Brain pericyte (primary cell): Measurements from ENCODE around the gene CCDC30.

ENCODE experiments used
- DNase-seq: peaks from one replicate; pipeline ENCODE4 v3.0.0-alpha.2; 2012; ENCODE audit warnings: low read depth, low spot score

CCDC30 gene

GRCh38 chr1:42691157-42691498, 228.0 kb downstream of the CCDC30 start:
- DNase-seq: no peak

- DNase-seq: no peak
Observed at GRCh38 chr1:42692461-42692860, 229.4 kb downstream of the CCDC30 start.

- DNase-seq: no peak
Observed at GRCh38 chr1:42692911-42693310, 229.8 kb downstream of the CCDC30 start.

- DNase-seq: no peak
Observed at GRCh38 chr1:42698081-42698813, 235.2 kb downstream of the CCDC30 start.

GRCh38 chr1:42700006-42700405, 236.9 kb downstream of the CCDC30 start:
- no peak for DNase-seq

- DNase-seq: no peak
Observed at GRCh38 chr1:42703888-42704464, 240.9 kb downstream of the CCDC30 start.
